Stimulated activated CD4-positive, alpha-beta T cell treated with anti-CD3 and anti-CD28 coated beads, Interleukin-4, amount 100 ng/mL, for 1 hour (primary cell): Measurements from ENCODE around the gene RPL32.
"Not testable (repeated sequence)": the region's sequence is repeated elsewhere in the genome, so short reads cannot be mapped to it uniquely, and the experiment has no call there.

Experiments
- DNase-seq: peaks from one replicate; pipeline ENCODE4 v3.0.0-alpha.2; 2020

The RPL32 gene

GRCh38 chr3:12841149-12841969 lies at the start of gene RPL32:
Gene RPL32, minus strand, starts transcription at chr3:12841565. Its CDS starts 1,328 bp downstream, at chr3:12840237.
- peak; percentile 81 for DNase-seq

DNA sequence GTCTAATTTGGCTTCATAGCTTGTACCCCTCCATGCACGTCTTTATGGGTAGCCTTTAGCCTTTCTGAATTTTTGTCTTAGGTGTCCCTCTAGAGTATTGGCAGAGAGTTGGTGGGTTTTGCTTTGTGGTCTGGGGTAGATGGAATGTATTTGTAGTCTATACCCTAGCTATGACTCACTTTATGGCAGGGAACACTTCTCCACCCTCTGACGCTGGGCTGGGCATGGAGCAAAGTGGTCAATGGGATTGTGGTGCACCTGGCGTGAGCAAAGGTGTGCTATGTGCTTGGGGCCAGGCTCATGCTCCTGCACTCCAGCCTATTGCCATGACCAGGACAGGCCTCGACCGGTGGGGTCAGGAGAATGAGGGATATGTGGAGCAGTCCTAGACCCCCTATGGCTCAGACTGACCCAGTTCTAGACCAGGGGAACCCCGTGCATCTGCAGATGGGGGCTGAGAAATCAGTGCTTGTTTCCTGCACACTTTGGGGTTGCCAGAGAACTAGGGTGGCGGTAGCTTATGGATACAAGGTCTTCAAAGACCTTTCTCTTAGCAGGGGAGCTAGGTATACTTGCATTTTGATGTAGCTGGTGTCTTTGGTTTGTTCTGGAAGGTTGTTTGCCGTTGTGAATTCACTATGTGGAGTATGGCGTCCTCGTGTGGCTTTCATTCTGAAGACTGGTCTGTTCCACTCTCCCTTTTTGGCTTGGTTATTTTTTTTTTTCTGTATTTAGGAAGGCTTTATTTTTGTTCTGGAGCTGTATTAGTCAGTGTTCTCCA lies 49.4 kb upstream of the RPL32 start:
- DNase-seq = no peak

- DNase-seq = no peak
Measured at GRCh38 chr3:12886736-12887135, 45.4 kb upstream of the RPL32 start.

- DNase-seq = peak; percentile 33
Measured at GRCh38 chr3:12886106-12886679, 44.8 kb upstream of the RPL32 start.

- DNase-seq = no peak
Measured at GRCh38 chr3:12885583-12885930, 44.2 kb upstream of the RPL32 start.

DNA sequence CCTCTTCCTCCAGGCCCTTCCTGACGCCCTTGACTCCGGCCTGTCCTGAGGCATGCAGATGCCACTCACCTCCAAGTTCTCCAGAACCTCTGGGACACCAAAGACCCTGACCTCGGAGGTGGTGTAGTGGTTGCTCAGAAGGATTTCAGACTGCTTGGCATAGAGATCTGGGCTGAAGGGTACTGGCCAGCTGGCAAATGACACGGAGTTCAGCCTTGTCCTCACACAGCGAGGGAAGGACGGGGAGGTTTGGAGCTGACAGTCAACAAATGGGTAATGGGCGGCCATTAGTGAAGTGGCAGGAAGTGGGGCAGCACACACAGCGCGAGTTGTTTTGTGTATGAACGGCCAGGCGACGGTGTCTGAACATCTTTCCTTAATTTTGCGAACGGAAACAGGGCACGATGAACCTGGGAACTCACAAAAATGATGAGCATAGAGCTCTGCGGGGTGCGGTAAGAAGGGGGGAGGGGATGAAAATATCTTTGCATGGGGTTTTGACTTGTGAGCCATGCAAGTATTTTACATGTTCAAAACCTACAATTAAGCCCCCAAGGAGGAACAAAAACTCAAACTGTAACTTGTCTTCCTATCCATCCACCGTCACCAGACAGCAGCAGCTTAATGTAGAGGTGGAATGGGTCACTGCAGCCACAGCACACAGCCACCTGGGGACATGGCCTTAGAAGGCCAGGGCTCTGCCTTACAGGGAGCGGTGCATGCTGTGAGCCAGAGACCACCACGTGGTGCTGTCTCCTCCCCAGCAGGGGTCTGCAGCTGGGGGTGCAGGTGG lies 43.6 kb upstream of the RPL32 start:
- no peak for DNase-seq

- no peak for DNase-seq
Measured at GRCh38 chr3:12884186-12884680, 42.9 kb upstream of the RPL32 start.

DNA sequence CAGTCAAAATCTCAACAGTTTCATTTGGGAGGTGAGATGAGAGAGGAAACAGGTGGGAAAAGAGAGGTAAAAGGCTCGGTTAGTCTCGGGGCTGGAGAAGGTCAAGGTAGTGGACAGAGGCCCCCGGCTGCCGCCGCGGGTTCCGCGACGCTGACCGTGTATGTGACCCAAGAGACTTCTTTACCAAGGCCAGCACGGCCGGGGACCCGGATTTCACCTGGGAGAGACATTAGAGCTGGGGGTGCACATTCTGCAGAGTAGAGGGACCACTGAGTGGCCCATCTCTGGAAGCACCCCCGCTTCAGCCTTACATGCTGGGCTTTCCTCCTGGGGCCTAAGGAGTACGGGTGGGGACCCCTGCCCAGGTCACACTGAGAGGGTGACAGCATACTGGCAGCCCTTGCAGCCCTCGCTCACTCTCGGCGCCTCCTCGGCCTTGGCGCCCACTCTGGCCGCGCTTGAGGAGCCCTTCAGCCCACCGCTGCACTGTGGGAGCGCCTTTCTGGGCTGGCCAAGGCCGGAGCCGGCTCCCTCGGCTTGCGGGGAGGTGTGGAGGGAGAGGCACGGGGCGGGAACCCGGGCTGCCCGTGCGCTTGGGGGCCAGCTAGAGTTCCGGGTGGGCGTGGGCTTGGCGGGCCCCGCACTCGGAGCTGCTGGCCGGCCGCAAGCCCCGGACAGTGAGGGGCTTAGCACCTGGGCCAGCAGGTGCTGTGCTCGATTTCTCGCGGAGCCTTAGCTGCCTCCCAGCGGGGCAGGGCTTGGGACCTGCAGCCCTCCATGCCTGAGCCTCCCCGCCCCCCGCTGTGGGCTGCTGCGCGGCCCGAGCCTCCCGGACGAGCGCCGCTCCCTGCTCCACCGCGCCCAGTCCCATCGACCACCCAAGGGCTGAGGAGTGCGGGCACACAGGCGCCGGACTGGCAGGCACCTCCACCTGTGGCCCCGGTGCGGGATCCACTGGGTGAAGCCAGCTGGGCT lies 41.3 kb upstream of the RPL32 start:
- no peak for DNase-seq

DNA sequence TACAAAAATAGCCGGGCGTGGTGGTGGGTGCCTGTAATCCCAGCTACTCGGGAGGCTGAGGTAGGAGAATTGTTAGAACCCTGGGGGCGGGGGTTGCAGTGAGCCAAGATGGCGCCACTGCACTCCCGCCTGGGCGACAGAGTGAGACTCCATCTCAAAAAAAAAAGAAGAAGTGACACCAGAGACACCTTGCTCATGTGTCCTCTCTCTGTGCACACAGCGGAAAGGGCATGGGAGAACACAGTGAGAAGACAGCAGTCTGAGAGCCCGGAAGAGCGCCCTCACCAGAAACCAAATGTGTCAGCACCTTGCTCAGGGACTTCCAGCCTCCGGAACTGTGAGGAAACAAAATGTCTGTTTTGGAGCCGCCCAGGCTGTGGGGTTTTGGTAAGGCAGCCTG lies 40.5 kb upstream of the RPL32 start:
- not testable (repeated sequence) for DNase-seq

GRCh38 chr3:12879191-12879815 lies 37.9 kb upstream of the RPL32 start:
- no peak for DNase-seq

DNA sequence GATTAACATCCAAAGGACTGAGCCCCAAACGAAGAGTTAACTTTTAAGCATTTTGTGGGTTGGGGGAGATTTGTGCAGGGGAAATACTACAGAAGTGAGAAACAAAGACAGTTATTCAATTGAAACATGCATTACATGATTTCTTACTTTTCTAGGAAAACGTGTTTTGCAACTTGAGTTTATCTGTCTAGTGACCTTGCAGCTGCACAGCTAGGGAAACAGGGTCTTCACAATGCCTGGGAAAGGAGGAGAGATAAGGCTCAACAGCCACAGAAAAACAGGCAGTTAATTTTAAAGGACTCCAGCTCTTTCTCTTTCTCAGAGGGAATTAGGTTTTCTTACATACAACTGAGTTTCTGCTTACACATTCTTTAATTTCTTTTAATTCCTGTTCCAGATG lies 37.4 kb upstream of the RPL32 start:
- DNase-seq = not testable (repeated sequence)

DNA sequence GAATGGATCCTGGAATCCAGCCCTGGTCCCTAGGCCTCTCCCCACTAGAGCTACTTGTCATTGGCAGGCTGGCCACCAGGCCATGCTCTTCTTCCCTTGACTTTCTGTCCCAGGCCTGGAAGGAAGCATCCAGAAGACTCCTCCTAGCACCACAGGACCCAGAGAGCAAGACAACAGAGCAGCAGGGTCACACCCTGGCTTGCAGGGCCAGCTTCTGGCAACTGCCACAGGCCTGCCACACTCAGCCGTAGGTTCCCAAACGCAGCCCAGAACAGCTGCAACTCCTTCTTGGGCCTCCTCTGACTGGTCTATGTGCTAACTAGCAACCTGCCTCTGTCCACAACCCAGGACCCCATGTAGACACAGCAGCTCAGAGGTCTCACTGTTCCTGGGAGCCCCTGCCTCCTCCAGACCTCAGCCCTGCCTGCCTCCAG lies 36.8 kb upstream of the RPL32 start:
- DNase-seq = no peak

- DNase-seq = no peak
Measured at GRCh38 chr3:12877040-12877439, 35.7 kb upstream of the RPL32 start.

GRCh38 chr3:12875857-12876836 lies 34.8 kb upstream of the RPL32 start:
- peak; percentile 29 for DNase-seq

GRCh38 chr3:12871404-12871983 lies 30.1 kb upstream of the RPL32 start:
- no peak for DNase-seq

DNA sequence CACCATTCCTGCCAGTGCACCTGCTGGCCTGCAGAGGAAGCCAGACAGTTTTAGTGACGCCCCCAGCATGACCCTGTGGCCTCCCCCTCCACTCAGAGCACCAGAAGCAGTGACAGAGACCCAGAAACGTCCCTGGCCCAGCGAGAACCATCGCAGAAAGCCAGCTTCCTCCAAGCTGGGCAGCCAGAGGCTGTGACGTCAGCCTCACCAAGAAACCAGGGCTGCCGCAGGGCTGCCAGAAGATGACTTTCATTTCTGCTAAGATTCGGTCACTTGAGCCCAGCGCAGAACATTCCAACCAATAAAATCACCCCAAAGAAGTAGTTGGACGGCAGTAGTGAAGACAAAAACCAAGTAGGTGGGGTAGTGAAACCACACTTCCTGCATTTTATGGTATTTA lies 29.6 kb upstream of the RPL32 start:
- DNase-seq = no peak

DNA sequence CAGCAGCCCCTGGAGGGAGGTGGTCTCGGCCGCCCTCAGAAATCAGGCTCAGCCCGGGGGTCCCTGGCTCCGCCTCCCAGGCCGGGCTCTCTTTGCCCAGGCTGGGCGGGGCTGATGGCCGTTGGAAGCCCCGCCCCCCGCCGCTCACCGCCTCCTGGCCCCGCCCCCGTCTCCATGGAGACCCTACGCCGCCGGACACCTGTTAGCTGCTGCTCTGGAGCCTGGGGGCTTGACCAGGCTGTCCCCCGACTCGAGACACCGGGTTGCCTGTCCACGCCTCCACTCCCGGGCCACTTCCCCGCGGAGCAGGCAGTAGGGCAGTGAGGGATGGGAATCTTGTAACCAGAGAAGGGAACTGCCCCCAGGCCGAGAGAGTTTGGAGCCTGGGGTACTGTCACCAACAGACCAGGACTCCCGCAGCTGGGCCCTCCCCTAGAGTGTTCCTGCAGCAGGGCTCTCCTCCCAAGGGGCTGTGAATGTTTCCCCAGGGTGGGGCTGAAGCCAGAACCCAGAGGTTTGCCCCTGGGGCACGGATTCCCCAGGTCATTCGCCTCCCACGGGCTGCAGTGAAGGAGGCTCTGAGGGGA lies 27.8 kb upstream of the RPL32 start:
- peak; percentile 35 for DNase-seq

DNA sequence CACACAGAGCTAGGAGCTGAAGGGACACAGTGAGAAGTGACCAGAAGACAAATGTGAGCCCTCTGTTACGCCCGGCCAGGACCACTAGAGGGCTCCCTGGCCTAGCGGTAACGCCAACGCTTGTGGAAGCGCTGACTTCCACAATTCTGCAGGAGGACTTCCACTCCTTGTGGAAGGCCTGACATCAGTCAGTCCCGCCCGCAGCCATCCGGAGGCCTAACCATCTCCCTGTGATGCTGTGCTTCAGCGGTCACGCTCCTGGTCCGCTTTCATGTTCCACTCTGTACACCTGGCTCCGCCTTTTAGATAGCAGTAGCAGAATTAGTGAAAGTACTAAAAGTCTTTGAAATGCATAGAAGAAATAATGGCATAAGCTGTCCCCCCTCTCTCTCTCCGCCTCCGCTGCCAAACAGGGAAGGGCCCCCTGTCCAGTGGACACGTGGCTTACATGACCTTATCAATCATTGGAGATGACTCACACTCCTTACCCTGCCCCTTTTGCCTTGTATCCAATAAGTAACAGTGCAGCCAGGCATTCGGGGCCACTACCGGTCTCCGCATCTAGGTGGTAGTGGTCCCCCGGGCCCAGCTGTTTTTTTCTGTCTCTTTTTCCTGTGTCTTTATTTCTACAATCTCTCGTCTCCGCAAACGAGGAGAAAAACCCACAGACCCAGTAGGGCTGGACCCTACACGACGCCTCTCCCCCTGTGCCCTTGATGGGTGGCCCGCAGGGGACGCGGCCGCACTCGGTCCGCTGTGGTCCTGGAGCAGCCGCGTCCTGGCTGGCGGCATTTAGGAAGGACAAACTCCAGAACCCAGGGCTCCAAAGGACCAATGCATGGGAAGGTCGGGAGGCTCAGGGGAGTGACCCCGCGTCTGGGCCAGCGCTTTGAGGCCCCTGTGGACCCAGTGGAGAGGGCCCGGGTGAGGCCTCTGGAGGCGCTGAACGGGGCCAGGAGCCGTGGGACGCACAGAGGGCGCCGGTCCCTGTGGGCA lies 27.0 kb upstream of the RPL32 start:
- DNase-seq = peak; percentile 55
